ENCODE data around the gene KBTBD13.
A peak's percentile ranks its signal among the peaks of the same experiment; 100 is the strongest.
"Not testable (repeated sequence)": the region's sequence is repeated elsewhere in the genome, so short reads cannot be mapped to it uniquely, and the experiment has no call there.

KBTBD13 gene

DNA sequence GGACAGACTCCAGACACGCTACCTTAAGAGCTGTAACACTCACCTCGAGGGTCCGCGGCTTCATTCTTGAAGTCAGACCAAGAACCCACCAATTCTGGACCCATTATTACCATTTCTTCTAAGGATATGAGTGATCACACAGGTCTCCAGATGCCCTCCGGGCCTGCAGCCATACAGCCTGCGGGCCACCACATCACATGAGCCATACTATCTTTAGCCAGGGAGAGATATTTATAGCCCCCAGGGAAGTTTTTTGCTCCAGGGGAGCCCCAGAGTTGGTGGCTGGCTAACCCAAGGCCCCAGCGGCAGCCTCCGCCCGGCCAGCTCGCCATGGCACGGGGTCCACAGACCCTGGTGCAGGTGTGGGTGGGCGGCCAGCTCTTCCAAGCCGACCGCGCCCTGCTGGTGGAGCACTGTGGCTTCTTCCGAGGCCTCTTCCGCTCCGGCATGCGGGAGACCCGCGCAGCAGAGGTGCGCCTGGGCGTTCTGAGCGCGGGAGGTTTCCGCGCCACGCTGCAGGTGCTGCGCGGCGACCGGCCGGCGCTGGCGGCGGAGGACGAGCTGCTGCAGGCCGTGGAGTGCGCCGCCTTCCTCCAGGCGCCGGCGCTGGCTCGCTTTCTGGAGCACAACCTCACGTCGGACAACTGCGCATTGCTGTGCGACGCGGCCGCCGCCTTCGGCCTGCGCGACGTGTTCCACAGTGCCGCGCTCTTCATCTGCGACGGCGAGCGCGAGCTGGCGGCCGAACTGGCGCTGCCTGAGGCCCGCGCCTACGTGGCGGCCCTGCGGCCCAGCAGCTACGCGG lies at the start of gene KBTBD13:
TSS of gene KBTBD13 (plus strand) at position 261 of the 805 bp plus-strand sequence. CDS start at position 331, 70 bp downstream.
- DNase-seq, result no peak

DNA sequence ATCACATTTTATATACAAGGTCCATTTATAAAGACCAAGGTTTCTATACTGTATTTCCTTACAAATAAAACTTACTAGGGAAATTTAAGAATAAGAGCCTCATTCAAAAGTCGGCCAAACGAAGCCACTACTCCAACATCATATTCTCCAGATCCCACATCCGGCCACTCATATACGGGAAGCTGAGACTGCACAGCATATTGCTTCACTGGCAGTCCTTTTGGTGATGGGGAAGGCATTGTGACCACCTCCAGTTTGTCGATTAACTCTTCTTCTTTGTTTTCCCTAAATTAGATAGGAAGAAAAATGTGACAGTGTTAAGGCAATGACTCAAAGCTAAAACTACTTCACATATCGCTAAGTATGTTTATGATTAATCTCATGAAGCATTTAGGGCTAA lies 49.8 kb upstream of the KBTBD13 start:
- no peak for DNase-seq

- no peak for DNase-seq
These were observed 49.0 kb upstream of the KBTBD13 start for GRCh38 chr15:65027593-65027992.

GRCh38 chr15:65028338-65028737 lies 48.2 kb upstream of the KBTBD13 start:
- peak; percentile 39 for DNase-seq

GRCh38 chr15:65028921-65029735 lies 47.4 kb upstream of the KBTBD13 start, which contains the start of gene MTFMT:
Gene MTFMT (minus strand): TSS chr15:65029639. CDS start chr15:65029613, 26 bp downstream.
- DNase-seq, result peak; percentile 98

- no peak for DNase-seq
These were observed 46.8 kb upstream of the KBTBD13 start for GRCh38 chr15:65029736-65030208.

- DNase-seq, result peak; percentile 51
These were observed 43.6 kb upstream of the KBTBD13 start for GRCh38 chr15:65032801-65033537.

DNA sequence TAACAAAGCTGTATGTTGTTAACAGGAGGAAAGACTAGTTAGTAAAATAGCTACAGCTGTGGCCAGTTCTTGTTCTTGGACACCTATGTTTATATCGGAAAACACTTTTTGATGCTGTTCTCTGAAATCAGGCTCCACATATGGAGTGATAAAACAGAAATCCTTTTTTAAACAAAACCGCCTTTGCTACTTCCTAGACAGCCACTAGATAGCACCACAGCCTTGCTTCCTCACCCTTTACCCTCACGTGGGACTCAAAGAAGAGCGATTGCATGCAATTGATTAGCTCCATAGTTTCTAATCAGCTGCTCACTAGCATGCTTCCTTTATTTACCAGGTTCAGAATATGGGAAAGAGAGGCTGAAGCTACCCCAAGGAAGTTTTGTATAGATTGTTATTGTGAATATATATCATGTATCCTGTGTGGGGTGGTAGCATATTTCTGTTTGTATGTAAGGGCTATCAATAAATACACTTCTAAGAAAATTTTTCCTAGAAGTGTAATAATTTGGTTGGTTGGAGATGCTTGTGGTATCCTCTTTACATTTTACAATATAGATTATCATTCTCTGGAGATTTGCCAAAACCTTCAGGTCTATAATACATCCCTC lies 42.8 kb upstream of the KBTBD13 start:
- peak; percentile 42 for DNase-seq

DNA sequence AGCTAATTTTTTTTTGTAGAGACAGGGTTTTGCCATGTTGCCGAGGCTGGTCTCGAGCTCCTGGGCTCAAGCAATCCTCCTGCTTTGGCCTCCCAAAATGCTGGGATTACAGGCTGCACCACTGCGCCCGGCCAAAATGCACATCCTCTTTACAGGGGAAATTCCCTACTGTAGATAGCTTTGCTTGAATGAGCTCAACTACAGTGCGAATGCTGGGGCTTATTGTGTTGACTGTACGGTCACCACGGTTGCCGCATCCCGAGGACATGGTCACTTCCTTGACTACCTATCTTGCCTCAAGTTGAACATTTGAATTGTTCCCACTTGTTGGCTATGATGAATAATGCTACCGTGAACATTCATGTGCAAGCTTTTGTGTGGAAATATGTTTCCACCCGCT lies 41.8 kb upstream of the KBTBD13 start:
- DNase-seq, result no peak

- DNase-seq, result no peak
These were observed 39.2 kb upstream of the KBTBD13 start for GRCh38 chr15:65037309-65037708.

DNA sequence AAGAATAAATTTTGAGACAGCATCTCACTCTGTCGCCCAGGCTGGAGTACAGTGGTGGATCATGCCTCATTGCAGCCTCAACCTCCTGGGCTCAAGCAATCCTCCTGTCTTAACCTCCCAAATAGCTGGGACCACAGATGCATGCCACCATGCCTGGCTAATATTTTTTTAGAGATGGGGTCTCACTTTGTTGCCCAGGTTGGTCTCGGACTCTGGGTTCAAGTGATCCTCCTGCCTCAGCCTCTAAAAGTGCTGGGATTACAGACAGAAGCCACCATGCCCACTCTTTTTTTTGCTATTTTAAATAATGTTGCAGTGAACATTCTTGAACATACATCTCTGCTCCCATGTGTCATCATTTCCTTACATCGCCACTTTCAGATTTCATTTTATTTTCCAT lies 38.1 kb upstream of the KBTBD13 start:
- DNase-seq, result no peak

GRCh38 chr15:65038836-65039235 lies 37.7 kb upstream of the KBTBD13 start:
- DNase-seq, result no peak

DNA sequence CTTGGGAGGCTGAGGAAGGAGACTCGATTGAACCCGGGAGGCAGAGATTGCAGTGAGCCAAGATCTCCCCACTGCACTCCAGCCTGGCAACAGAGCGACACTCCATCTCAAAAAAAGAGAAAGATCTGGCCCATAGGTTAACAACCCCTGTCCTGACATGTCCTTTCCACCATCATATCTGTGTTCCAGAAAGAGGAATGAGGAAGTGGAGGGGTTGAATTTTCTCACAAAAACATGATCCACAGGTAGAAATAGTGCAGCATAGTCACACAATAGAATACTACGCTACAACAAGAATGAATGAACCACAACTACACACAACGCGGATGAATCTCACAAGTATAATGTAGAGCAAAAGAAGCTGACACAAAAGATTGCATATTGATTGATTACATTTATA lies 36.1 kb upstream of the KBTBD13 start:
- no peak for DNase-seq

- no peak for DNase-seq
These were observed 34.8 kb upstream of the KBTBD13 start for GRCh38 chr15:65041787-65042186.

DNA sequence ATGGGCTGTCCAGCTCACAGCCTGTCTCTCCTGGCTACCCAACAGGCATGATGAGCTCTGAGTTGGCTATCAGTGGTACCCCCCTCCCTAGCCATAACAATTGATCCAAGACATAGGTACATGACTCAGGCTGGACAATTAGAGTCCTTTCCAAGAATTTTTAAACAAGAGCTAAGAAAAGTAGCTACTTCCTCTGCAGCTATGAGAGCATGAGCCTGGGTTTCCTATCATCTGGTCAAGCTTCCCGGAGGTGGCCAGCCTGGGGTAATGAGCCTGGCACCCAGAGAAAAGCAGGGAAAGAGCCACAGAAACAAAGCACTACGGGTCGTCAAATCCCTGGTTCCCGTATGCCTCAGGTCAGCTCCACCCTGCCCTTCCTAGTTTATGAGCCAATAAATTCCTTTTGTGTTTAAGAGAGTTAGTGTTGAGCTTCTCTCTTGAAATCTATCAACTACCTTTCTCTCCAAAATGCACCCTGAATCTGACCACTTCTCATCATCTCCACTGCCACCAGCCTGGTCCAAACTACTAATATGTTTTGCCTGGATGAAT lies 33.7 kb upstream of the KBTBD13 start:
- DNase-seq, result no peak

DNA sequence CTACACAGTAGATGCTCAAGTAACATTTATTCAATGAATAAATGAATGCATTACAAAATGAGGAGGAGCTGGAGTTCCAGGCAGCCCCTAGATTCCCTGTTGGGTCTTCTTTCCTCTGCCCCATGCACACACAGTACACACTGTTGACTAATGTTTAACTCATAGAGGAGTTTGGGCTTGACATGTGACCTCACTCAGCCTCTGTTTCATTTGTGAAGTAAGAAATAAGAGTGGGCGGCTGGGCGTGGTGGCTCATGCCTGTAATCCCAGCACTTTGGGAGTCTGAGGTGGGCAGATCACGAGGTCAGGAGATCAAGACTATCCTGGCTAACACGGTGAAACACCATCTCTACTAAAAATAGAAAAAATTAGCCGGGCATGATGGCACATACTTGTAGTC lies 32.3 kb upstream of the KBTBD13 start:
- not testable (repeated sequence) for DNase-seq

DNA sequence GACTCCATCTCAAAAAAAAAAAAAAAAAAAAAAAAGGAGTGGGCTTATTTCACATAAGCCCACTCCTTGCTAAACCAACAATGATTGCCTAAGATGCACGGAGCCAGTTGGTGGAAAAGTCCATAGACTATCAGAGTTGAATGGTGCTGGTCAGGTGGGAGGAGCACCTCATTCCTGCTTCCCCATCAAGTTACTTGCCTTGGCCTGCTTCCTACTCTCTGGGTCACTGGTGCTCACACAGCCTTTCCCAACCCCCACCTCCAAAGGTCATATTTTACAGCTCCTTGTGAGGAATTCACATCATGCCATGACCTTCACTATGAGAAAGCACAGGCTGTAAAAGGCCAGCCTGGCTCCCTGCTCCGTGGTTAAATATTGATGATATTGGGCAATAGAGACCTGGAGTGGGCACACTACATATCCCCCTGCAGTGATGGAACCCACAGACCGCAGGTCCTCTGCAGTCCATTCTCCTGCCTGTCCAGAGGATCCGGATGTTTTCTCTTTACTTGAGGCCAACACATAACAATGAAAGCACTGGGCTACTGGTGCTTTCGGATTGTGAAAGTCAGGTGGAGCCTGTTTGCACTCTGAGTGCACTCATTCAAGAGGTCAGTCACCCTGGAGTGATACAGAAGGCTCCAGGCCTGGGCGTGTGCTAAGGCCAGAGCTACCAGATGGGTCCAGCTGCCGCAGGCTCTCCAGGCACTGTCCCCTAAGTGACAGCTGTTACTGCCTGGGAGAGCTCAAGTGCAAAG lies 31.6 kb upstream of the KBTBD13 start, which contains the start of gene SLC51B:
TSS of gene SLC51B (plus strand) at position 664 of the 758 bp plus-strand sequence. CDS start 4,618 bp downstream, outside the sequence.
- DNase-seq, result no peak

GRCh38 chr15:65048241-65048640 lies 28.3 kb upstream of the KBTBD13 start:
- DNase-seq, result no peak

- peak; percentile 88 for DNase-seq
These were observed 27.1 kb upstream of the KBTBD13 start for GRCh38 chr15:65049418-65049840.

DNA sequence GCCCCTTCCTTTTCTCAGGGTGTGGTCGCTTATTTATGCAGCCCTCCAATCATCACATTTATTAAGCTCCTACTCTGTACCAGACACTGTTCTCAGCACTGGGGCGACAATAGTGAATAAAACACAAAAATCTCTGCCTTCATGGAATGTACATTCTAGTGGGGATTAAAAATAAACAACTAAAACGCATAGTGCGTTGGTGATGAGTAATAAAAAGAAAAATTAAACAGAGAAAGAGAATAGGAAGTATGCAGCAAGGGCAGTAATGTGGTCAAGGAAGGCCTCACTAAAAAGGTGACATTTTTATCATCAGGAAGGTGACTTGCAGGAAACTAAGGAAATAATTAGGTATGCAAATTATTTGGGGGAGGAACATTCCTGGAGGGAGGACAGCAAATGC lies 26.3 kb upstream of the KBTBD13 start:
- no peak for DNase-seq

- no peak for DNase-seq
These were observed 25.3 kb upstream of the KBTBD13 start for GRCh38 chr15:65051266-65051665.
